B cell (primary cell): ENCODE data around the gene C12orf75. TPM values are rescaled to one million over a fixed set of nuclear protein-coding genes. Genes with fewer than 3 reads are reported as not detected.
"Not testable (repeated sequence)": the region's sequence is repeated elsewhere in the genome, so short reads cannot be mapped to it uniquely, and the experiment has no call there.

Experiments
- ATAC-seq: fragments of 200-7000 bp; cut with Tn5 transposase; one replicate; pipeline ENCODE4 v1.10.0; 2021; ENCODE audit warnings: low read depth, mild to moderate bottlenecking, moderate number of reproducible peaks, moderate library complexity
- CTCF ChIA-PET: fragments of 350-600 bp; sonication (Branson Sonifier 250); formaldehyde crosslinking; loops from one replicate; lab custom pipeline; 2021; ENCODE audit warnings: antibody characterized with exemption, inconsistent platforms; lab: Charles Lee
- POLR2A ChIA-PET: fragments of 350-600 bp; sonication (Branson Sonifier 250); formaldehyde crosslinking; loops from one replicate; lab custom pipeline; 2021; ENCODE audit warnings: antibody characterized with exemption; lab: Charles Lee
- DNase-seq: peaks from one replicate; pipeline ENCODE4 v3.0.0; 2013
- H2AFZ ChIP-seq: 2 replicates; pipeline ENCODE4 v1.6.1; 2012; ENCODE audit warnings: mild to moderate bottlenecking, low read depth, low read length; ENCODE audit not compliant: insufficient read depth, poor library complexity, severe bottlenecking
- H3K27ac ChIP-seq, 2 donors: 1 replicate in 1 of 2; 2 replicates in 1 of 2; pipeline ENCODE4 v1.5.1; 2012 to 2013; ENCODE audit warnings: low read length in 2 of 2, mild to moderate bottlenecking in 2 of 2, moderate library complexity in 1 of 2
- H3K27me3 ChIP-seq, 4 experiments: fragments of 200-600 bp in 1 of 4; sonication (generic) in 1 of 4; replicated peaks in 1 of 4; 1 replicate in 2 of 4; 2 replicates in 2 of 4; pipeline versions ENCODE4 v1.6.1 to v1.7.0; 2013 to 2016; ENCODE audit warnings: low read length in 3 of 4, mild to moderate bottlenecking in 2 of 4, mixed read lengths in 1 of 4, moderate library complexity in 1 of 4; ENCODE audit not compliant: insufficient read depth in 4 of 4, control insufficient read depth in 3 of 4; ENCODE audit errors: control extremely low read depth in 1 of 4
- H3K36me3 ChIP-seq, 2 experiments: replicated peaks in 1 of 2; 1 replicate in 1 of 2; 2 replicates in 1 of 2; pipeline versions ENCODE4 v1.6.1 to v1.7.1; 2013; ENCODE audit warnings: low read length in 1 of 2; ENCODE audit not compliant: insufficient read depth in 2 of 2, control insufficient read depth in 1 of 2; ENCODE audit errors: control extremely low read depth in 1 of 2, extremely low read depth in 1 of 2
- H3K4me1 ChIP-seq, 2 donors: fragments of 200-600 bp in 1 of 2; sonication (generic) in 1 of 2; 1 replicate in 1 of 2; 2 replicates in 1 of 2; pipeline versions ENCODE4 v1.5.1 to v1.6.1; 2013 to 2017; ENCODE audit warnings: low read length in 2 of 2; ENCODE audit not compliant: control insufficient read depth in 2 of 2, insufficient read depth in 2 of 2
- H3K4me2 ChIP-seq: replicated peaks from 2 replicates; pipeline ENCODE3; 2012; ENCODE audit warnings: mild to moderate bottlenecking, low read depth, low read length; ENCODE audit not compliant: poor library complexity, severe bottlenecking
- H3K4me3 ChIP-seq, 5 experiments: fragments of 200-600 bp in 1 of 5; sonication (generic) in 1 of 5; 1 replicate in 3 of 5; 2 replicates in 2 of 5; pipeline versions ENCODE4 v1.5.1 to v1.7.0; 2011 to 2016; ENCODE audit warnings: low read length in 4 of 5, mild to moderate bottlenecking in 4 of 5, low read depth in 2 of 5, control low read depth in 1 of 5, moderate library complexity in 1 of 5; ENCODE audit not compliant: insufficient read depth in 1 of 5; ENCODE audit errors: control extremely low read depth in 1 of 5, extremely low read depth in 1 of 5
- H3K79me2 ChIP-seq: fragments of 200-600 bp; sonication (generic); one replicate; pipeline ENCODE4 v1.6.0; 2016; ENCODE audit warnings: low read length; ENCODE audit not compliant: control insufficient read depth, insufficient read depth
- H3K9ac ChIP-seq: fragments of 200-600 bp; sonication (generic); 2 replicates; pipeline ENCODE4 v1.6.1; 2017; ENCODE audit warnings: mild to moderate bottlenecking, low read length, moderate library complexity
- H3K9me3 ChIP-seq, 3 donors: one replicate each; pipeline versions ENCODE4 v1.6.1 to v1.7.1; 2013; ENCODE audit warnings: low read length in 2 of 3; ENCODE audit not compliant: control insufficient read depth in 2 of 3, insufficient read depth in 1 of 3; ENCODE audit errors: control extremely low read depth in 1 of 3
- H4K20me1 ChIP-seq: 2 replicates; pipeline ENCODE4 v1.6.0; 2012; ENCODE audit warnings: mild to moderate bottlenecking, low read length; ENCODE audit not compliant: insufficient read depth, control insufficient read depth, poor library complexity, severe bottlenecking
- H3K27ac Mint-ChIP-seq: one replicate; pipeline ENCODE4 v1.8.0; 2021; ENCODE audit warnings: mixed read lengths
- H3K27me3 Mint-ChIP-seq: one replicate; pipeline ENCODE4 v1.8.0; 2021; ENCODE audit warnings: mixed read lengths
- H3K4me1 Mint-ChIP-seq: one replicate; pipeline ENCODE4 v1.8.0; 2021; ENCODE audit warnings: mixed read lengths
- H3K4me3 Mint-ChIP-seq: one replicate; pipeline ENCODE4 v1.8.0; 2021; ENCODE audit warnings: mixed read lengths
- H3K9me3 Mint-ChIP-seq: one replicate; pipeline ENCODE4 v1.8.0; 2022; ENCODE audit warnings: mixed read lengths; ENCODE audit not compliant: insufficient read depth
- EZH2 ChIP-seq: IDR thresholded peaks from 2 replicates; pipeline ENCODE4 v1.6.1; 2012; ENCODE audit warnings: borderline replicate concordance, low read depth, mild to moderate bottlenecking, moderate library complexity, low read length; ENCODE audit not compliant: insufficient read depth, poor library complexity, severe bottlenecking
- WGBS: methylation state at CpG from one replicate; pipeline ENCODE4 v1.1.5; 2013; ENCODE audit warnings: missing lambda C conversion rate; ENCODE audit not compliant: insufficient coverage; 5-methylcytosine and 5-hydroxymethylcytosine counted together
- intact Hi-C: fragments of 100-400 bp; cut with micrococcal nuclease; formaldehyde crosslinking; loops from one replicate; pipeline ENCODE4 v1.10.0; 2022
- polyA plus RNA-seq: library from polyadenylated mRNA; depleted of rRNA; stranded (reverse); fragments of >200 nt; gene quantifications from 2 replicates; pipeline ENCODE4 v1.2.3, GENCODE V29; 2012
- total RNA-seq, 2 donors: library from RNA; stranded (reverse); fragments of 120-200 nt in 1 of 2; gene quantifications; 1 replicate in 1 of 2; 2 replicates in 1 of 2; pipeline versions ENCODE4 v1.2.3 to v1.2.4, GENCODE V29; 2013 to 2022
- TF ChIP-seq, protein P1 (sequence below): fragments of 200-600 bp; IDR thresholded peaks from one replicate; pipeline ENCODE4 v1.8.0; 2022; ENCODE audit warnings: antibody characterized with exemption, mild to moderate bottlenecking

The C12orf75 gene
- total and polyA plus RNA-seq, 2 donors (not counting 1 experiment from before 2014, with no cell fraction given): 8.5 to 12.9 TPM

DNA sequence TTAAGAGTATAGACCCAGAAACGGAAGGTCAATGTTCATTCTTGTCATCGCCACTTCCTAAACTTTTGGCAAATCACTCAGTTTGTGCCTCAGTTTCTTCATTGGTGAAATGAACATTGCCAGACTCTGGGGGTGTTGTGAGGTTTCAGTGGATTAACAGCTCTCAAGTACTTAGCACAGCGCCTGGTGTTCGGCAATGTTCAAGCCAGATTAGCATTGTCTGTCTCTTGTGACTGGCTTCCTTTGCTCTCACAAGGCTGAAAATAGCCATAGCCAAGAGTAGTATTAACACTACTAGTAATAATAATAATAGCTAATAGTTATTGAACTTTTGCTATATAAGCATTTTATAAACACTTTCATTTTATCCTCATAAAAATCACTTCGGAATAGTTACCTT is 71.9 kb downstream of the C12orf75 start:
- Histone ChIP-seq H3K4me1 (no peaks in the 10 kb centered on the region), H3K9me3 (peaks cover 0 to 8% (median 3%) of the 10 kb centered on the region in 3 donors), H3K27ac (no peak overlapping the region), H3K36me3 (no peaks in the 10 kb centered on the region), H2AFZ (no peak overlapping the region), H3K27me3 (peaks cover 0 to 4% (median 0%) of the 10 kb centered on the region in 4 experiments), H3K9ac (no peak overlapping the region), H4K20me1 (no peaks in the 10 kb centered on the region), H3K79me2 (no peaks in the 10 kb centered on the region), H3K4me3 (no peak overlapping the region), H3K4me2 (no peak overlapping the region)
- ATAC-seq (no peak), DNase-seq (no peak)
- H3K9me3 Mint-ChIP-seq: peaks cover 16% of the 10 kb centered on the region
- ChIA-PET CTCF (interaction anchor here (1.2 to 1.5 kb wide), 2 partner anchors 9 to 18 kb away, joined by 3 read pairs; no protein-coding TSS in a partner anchor), POLR2A (no interaction called here)
- intact Hi-C loops: no loop called here
- no peak overlapping the region for H3K27ac Mint-ChIP-seq
- TF ChIP-seq, protein P1, sequence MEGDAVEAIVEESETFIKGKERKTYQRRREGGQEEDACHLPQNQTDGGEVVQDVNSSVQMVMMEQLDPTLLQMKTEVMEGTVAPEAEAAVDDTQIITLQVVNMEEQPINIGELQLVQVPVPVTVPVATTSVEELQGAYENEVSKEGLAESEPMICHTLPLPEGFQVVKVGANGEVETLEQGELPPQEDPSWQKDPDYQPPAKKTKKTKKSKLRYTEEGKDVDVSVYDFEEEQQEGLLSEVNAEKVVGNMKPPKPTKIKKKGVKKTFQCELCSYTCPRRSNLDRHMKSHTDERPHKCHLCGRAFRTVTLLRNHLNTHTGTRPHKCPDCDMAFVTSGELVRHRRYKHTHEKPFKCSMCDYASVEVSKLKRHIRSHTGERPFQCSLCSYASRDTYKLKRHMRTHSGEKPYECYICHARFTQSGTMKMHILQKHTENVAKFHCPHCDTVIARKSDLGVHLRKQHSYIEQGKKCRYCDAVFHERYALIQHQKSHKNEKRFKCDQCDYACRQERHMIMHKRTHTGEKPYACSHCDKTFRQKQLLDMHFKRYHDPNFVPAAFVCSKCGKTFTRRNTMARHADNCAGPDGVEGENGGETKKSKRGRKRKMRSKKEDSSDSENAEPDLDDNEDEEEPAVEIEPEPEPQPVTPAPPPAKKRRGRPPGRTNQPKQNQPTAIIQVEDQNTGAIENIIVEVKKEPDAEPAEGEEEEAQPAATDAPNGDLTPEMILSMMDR: no peak
- TF ChIP-seq EZH2: no peak
- WGBS: 100% methylated on average over 3 of the region's 5 CpGs
- H3K27me3 Mint-ChIP-seq: no peaks in the 10 kb centered on the region
- H3K4me3 Mint-ChIP-seq: no peak overlapping the region
- H3K4me1 Mint-ChIP-seq: no peaks in the 10 kb centered on the region

DNA sequence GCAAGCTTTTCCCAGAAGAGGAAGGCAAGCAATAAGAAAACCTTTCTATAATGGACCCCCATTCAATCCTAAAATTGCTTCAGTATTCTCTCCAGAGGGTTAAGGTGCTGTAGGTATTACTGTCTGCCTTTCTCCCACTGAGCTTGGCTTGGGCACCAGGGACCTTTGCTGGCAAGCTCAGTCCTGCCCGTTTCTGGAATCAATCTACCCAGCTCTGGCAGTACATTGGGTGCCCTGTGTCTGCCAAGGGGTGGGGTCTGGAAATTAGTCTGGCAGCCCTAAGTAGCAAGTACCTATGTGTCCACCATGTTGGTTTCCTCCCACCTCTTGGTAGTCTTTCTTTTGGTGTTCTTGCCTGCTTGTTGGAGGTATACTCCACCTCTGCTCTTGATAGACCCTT is 72.6 kb downstream of the C12orf75 start:
- Histone ChIP-seq H3K4me2 (no peak overlapping the region), H3K79me2 (no peaks in the 10 kb centered on the region), H3K9me3 (peaks cover 0 to 8% (median 3%) of the 10 kb centered on the region in 3 donors), H2AFZ (no peak overlapping the region), H3K4me1 (no peaks in the 10 kb centered on the region), H3K4me3 (no peak overlapping the region), H4K20me1 (no peaks in the 10 kb centered on the region), H3K27ac (no peak overlapping the region), H3K9ac (no peak overlapping the region), H3K36me3 (no peaks in the 10 kb centered on the region), H3K27me3 (peaks cover 0 to 4% (median 0%) of the 10 kb centered on the region in 4 experiments)
- no peaks in the 10 kb centered on the region for H3K4me1 Mint-ChIP-seq
- ATAC-seq: no peak
- ChIA-PET POLR2A (no interaction called here), CTCF (interaction anchor here (1.2 to 1.5 kb wide), 2 partner anchors 10 to 18 kb away, joined by 3 read pairs; no protein-coding TSS in a partner anchor)
- 83% methylated on average over 1 of the region's 1 CpG for WGBS
- DNase-seq: no peak
- no peak overlapping the region for H3K4me3 Mint-ChIP-seq
- intact Hi-C loops: no loop called here
- H3K27ac Mint-ChIP-seq: no peak overlapping the region
- no peaks in the 10 kb centered on the region for H3K27me3 Mint-ChIP-seq
- peaks cover 15% of the 10 kb centered on the region for H3K9me3 Mint-ChIP-seq
- TF ChIP-seq, protein P1: no peak
- TF ChIP-seq EZH2: no peak

DNA sequence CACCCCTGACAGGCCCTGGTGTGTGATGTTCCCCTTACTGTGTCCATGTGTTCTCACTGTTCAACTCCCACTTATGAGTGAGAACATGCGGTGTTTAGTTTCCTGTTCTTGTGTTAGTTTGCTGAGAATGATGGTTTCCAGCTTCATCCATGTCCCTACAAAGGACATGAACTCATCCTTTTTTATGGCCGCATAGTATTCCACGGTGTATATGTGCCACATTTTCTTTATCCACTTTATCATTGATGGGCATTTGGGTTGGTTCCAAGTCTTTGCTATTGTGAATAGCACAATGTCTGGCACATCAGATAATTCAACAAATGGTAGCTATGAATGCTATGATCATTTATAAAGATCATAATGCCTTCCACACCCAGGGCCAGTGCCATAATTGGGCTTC is 73.6 kb downstream of the C12orf75 start:
- H3K79me2 ChIP-seq, POLR2A ChIA-PET, H3K4me3 Mint-ChIP-seq, H4K20me1 ChIP-seq, H3K27ac Mint-ChIP-seq, ATAC-seq, H3K4me3 ChIP-seq, H3K27me3 Mint-ChIP-seq, DNase-seq, H3K9me3 Mint-ChIP-seq, H3K36me3 ChIP-seq, H3K4me1 Mint-ChIP-seq, H3K9ac ChIP-seq, intact Hi-C loops, H3K27me3 ChIP-seq, H3K9me3 ChIP-seq, H3K27ac ChIP-seq, H3K4me2 ChIP-seq, H3K4me1 ChIP-seq, H2AFZ ChIP-seq: not testable (repeated sequence)
- CTCF ChIA-PET: interaction anchor here (0.8 to 1.0 kb wide), 2 partner anchors 16 to 20 kb away, joined by 3 read pairs; no protein-coding TSS in a partner anchor
- WGBS: no CpG with 5 or more reads among the region's 3 CpGs
